HepG2 (cell line): ENCODE data around the gene GTF2F2.

Experiments
- CENPX ChIP-seq: sonication (generic); formaldehyde crosslinking; IDR thresholded peaks from 2 replicates; pipeline ENCODE4 v1.9.0; 2021; ENCODE audit warnings: mild to moderate bottlenecking, missing genetic modification reagents, moderate library complexity
- EP300 ChIP-seq, 3 experiments: sonication (generic) in 1 of 3; formaldehyde crosslinking in 1 of 3; IDR thresholded peaks; 2 replicates each; pipeline versions ENCODE4 v1.5.1 to v1.6.1; 2011 to 2020; ENCODE audit warnings: low read depth in 2 of 3, low read length in 2 of 3, borderline replicate concordance in 1 of 3, improper control_type of control experiment in 1 of 3, mild to moderate bottlenecking in 1 of 3, missing genetic modification reagents in 1 of 3, moderate library complexity in 1 of 3
- EZH2 ChIP-seq: conservative IDR thresholded peaks from 2 replicates; pipeline ENCODE4 v1.6.1; 2012; ENCODE audit warnings: mild to moderate bottlenecking, low read depth, low read length, moderate library complexity
- NFIC ChIP-seq: IDR thresholded peaks from 2 replicates; pipeline ENCODE4 v1.6.1; 2012; ENCODE audit warnings: mild to moderate bottlenecking, low read length, inconsistent platforms
- RNF2 ChIP-seq: fragments of 450-650 bp; conservative IDR thresholded peaks from 2 replicates; pipeline ENCODE4 v1.6.1; 2016; ENCODE audit warnings: low read depth
- ZNF609 ChIP-seq: sonication (generic); formaldehyde crosslinking; IDR thresholded peaks from 2 replicates; pipeline ENCODE4 v1.4.0; 2020; ENCODE audit warnings: mild to moderate bottlenecking, missing genetic modification reagents, borderline replicate concordance
- ZNF644 ChIP-seq: IDR thresholded peaks from 2 replicates; pipeline ENCODE4 v1.6.1; 2016; ENCODE audit warnings: low read depth
- TF ChIP-seq, protein P1 (sequence below): IDR thresholded peaks from 2 replicates; pipeline ENCODE4 v1.6.1; 2016; ENCODE audit warnings: control low read depth
- TF ChIP-seq, protein P2 (sequence below): sonication (generic); formaldehyde crosslinking; IDR thresholded peaks from 2 replicates; pipeline ENCODE4 v1.5.0; 2020; ENCODE audit warnings: mild to moderate bottlenecking, missing genetic modification reagents
- TF ChIP-seq, protein P3 (sequence below): sonication (generic); formaldehyde crosslinking; IDR thresholded peaks from 2 replicates; pipeline ENCODE4 v1.5.0; 2020; ENCODE audit warnings: mild to moderate bottlenecking, missing genetic modification reagents, moderate library complexity

- TF ChIP-seq CENPX (CRISPR knock-in tag), result no peak
- TF ChIP-seq EP300 (IDR thresholded peaks at IDR 0.05; ENCODE audit: low read depth in 2 of 2, low read length in 2 of 2), result no peak
- TF ChIP-seq EP300 (CRISPR knock-in tag; IDR thresholded peaks at IDR 0.05; ENCODE audit: borderline replicate concordance), result no peak
- TF ChIP-seq EZH2, result no peak
- TF ChIP-seq, protein P1, sequence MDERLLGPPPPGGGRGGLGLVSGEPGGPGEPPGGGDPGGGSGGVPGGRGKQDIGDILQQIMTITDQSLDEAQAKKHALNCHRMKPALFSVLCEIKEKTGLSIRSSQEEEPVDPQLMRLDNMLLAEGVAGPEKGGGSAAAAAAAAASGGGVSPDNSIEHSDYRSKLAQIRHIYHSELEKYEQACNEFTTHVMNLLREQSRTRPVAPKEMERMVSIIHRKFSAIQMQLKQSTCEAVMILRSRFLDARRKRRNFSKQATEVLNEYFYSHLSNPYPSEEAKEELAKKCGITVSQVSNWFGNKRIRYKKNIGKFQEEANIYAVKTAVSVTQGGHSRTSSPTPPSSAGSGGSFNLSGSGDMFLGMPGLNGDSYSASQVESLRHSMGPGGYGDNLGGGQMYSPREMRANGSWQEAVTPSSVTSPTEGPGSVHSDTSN (CRISPR knock-in tag), result no peak
- TF ChIP-seq, protein P2, sequence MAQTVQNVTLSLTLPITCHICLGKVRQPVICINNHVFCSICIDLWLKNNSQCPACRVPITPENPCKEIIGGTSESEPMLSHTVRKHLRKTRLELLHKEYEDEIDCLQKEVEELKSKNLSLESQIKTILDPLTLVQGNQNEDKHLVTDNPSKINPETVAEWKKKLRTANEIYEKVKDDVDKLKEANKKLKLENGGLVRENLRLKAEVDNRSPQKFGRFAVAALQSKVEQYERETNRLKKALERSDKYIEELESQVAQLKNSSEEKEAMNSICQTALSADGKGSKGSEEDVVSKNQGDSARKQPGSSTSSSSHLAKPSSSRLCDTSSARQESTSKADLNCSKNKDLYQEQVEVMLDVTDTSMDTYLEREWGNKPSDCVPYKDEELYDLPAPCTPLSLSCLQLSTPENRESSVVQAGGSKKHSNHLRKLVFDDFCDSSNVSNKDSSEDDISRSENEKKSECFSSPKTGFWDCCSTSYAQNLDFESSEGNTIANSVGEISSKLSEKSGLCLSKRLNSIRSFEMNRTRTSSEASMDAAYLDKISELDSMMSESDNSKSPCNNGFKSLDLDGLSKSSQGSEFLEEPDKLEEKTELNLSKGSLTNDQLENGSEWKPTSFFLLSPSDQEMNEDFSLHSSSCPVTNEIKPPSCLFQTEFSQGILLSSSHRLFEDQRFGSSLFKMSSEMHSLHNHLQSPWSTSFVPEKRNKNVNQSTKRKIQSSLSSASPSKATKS (CRISPR knock-in tag), result no peak
- TF ChIP-seq ZNF609, result no peak
- no peak for TF ChIP-seq NFIC
- peak; percentile 47; the same call in 1 of the 2 replicates for TF ChIP-seq ZNF644 (CRISPR knock-in tag)
- no peak for TF ChIP-seq RNF2
- TF ChIP-seq, protein P3, sequence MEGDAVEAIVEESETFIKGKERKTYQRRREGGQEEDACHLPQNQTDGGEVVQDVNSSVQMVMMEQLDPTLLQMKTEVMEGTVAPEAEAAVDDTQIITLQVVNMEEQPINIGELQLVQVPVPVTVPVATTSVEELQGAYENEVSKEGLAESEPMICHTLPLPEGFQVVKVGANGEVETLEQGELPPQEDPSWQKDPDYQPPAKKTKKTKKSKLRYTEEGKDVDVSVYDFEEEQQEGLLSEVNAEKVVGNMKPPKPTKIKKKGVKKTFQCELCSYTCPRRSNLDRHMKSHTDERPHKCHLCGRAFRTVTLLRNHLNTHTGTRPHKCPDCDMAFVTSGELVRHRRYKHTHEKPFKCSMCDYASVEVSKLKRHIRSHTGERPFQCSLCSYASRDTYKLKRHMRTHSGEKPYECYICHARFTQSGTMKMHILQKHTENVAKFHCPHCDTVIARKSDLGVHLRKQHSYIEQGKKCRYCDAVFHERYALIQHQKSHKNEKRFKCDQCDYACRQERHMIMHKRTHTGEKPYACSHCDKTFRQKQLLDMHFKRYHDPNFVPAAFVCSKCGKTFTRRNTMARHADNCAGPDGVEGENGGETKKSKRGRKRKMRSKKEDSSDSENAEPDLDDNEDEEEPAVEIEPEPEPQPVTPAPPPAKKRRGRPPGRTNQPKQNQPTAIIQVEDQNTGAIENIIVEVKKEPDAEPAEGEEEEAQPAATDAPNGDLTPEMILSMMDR (CRISPR knock-in tag), result no peak
Measured at GRCh38 chr13:45178349-45179162, 58.2 kb downstream of the GTF2F2 start.
